HG02870 (cell line): ENCODE results near the gene PRPF8.

ENCODE experiments used
- ATAC-seq: cut with Tn5 transposase; IDR thresholded peaks from one replicate; pipeline ENCODE4 v1.9.1; 2021; ENCODE audit warnings: mild to moderate bottlenecking, moderate library complexity; ENCODE audit not compliant: unreplicated experiment

PRPF8 gene

GRCh38 chr17:1646199-1646875 lies 38.3 kb downstream of the PRPF8 start:
- ATAC-seq: no peak

- ATAC-seq: no peak
Measured at GRCh38 chr17:1645207-1646171, 39.2 kb downstream of the PRPF8 start, which contains the start of gene SCARF1. SCARF1 (minus strand) TSS chr17:1645732; CDS start chr17:1645697, 35 bp downstream.

- no peak for ATAC-seq
Measured at GRCh38 chr17:1644493-1645206, 40.0 kb downstream of the PRPF8 start.

- ATAC-seq: no peak
Measured at GRCh38 chr17:1643999-1644492, 40.6 kb downstream of the PRPF8 start.

- no peak for ATAC-seq
Measured at GRCh38 chr17:1643293-1643998, 41.2 kb downstream of the PRPF8 start.

GRCh38 chr17:1641065-1641403 lies 43.6 kb downstream of the PRPF8 start:
- no peak for ATAC-seq

- no peak for ATAC-seq
Measured at GRCh38 chr17:1640329-1641064, 44.2 kb downstream of the PRPF8 start.

- no peak for ATAC-seq
Measured at GRCh38 chr17:1639549-1640180, 45.0 kb downstream of the PRPF8 start.

GRCh38 chr17:1638624-1639300 lies 45.9 kb downstream of the PRPF8 start:
- ATAC-seq: no peak

- ATAC-seq: no peak
Measured at GRCh38 chr17:1638171-1638590, 46.5 kb downstream of the PRPF8 start.

- ATAC-seq: no peak
Measured at GRCh38 chr17:1636732-1637285, 47.9 kb downstream of the PRPF8 start.

- no peak for ATAC-seq
Measured at GRCh38 chr17:1635675-1636465, 48.8 kb downstream of the PRPF8 start.

GRCh38 chr17:1634841-1635650 lies 49.6 kb downstream of the PRPF8 start:
- ATAC-seq: no peak

GRCh38 chr17:1630662-1631061 lies 54.0 kb downstream of the PRPF8 start:
- no peak for ATAC-seq

- ATAC-seq: no peak
Measured at GRCh38 chr17:1629504-1630310, 55.0 kb downstream of the PRPF8 start.

- peak; percentile 50 for ATAC-seq
Measured at GRCh38 chr17:1628856-1629503, 55.7 kb downstream of the PRPF8 start.
